Activated CD4-positive, CD25-positive, alpha-beta regulatory T cell treated with anti-CD3 and anti-CD28 coated beads, Interleukin-2, amount 50 U/mL, for 16 hours (primary cell): ENCODE results near the gene MYO18A.

ENCODE experiments used
- DNase-seq: peaks from one replicate; pipeline ENCODE4 v3.0.0-alpha.2; 2020; ENCODE audit warnings: low read depth, low spot score

The MYO18A gene

DNA sequence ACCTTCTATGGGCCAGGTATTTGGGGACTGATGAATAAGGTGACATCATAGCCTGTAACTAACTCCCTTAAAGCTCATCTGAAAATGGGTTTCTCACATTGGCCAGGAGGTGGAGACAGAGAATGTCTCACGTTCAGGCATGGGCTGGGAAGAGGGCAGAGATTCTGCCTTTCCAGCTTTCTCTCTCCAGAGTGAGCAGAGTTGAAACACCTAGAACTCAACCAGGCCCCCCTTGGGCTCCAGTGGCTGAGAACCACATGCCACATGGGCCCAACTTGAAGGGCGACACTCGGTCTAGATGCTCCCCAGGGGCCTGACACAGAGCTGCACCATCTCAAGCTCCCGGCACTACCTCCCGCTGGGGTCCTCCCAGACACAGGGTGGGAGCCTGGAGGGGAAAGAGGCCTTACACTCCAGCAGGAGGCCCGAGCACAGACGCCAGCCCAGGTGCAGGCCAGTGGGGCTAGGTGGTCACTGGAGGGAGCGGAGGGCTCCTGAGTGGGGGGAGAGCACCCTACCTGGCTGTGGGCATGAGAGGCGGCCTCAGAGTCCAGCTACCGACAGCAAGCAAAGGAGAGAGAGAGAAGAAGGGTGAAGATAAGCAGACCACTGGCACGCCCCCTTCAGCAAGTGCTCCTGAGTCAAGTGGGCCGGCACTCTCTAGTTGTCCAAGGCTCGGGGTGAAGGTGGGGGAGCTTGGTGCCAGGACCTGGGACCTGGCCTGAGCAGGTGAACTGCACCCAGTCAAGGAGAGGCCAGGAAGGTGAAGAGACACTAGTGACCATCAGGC, 55.9 kb downstream of the MYO18A start:
- DNase-seq: no peak

DNA sequence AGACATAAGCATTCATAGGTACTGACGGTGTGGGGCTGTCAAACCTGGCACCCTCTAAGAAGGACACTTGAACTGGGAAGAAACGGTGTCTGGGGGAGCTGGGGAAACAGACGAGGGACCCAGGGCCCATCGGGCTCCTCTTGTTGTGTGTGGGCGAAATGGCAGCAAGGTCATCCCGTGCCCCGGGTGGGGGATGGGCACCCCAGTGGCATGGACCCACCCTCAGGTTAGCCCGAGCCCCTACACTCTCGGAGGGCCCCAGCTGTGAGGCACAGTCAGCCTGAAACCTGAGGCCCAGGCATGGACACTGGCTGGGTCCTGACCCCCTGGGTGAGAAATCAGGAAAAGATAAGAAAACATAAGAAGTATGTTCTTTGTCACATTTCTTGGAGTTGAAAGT, 57.1 kb downstream of the MYO18A start:
- no peak for DNase-seq

DNA sequence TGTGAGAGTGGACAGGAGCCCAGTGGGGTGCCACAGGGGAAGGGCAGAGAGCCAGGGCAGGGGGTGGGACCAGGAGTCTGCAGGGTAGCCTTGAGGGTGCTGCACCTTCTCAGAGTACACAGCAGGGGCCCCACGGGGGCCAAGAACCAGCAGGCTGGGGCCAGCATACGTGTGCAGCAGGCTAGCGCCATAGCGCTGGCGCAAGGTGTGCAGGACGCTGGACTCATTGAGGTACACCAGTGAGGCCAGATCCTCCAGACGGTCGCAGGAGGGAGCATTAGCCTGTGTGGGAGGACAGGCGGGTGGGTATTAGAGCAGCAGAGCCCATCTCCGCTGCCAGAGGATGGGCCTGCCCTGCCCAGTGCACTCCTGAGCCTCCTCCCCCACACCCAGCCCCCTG, 58.8 kb downstream of the MYO18A start:
- DNase-seq: no peak

DNA sequence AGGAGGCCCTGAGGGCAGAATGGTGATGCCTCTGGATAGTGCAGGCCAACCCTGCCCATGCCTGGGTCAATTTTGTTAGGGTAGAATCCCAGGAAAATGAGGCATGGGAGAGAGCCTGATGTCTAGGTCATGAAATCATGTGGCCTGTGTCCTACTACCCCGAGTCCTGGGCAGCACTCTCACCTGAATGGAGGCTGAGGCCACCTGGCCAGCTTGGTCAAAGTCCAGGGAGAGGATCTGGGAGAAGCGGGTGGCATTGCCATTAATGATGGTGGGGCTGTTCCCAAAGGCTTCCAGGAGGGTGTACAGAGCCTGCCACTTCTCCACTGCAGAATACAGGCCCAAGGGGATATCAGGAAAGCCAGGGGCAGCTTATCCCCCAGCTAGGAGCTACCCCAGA, 59.8 kb downstream of the MYO18A start:
- no peak for DNase-seq

DNA sequence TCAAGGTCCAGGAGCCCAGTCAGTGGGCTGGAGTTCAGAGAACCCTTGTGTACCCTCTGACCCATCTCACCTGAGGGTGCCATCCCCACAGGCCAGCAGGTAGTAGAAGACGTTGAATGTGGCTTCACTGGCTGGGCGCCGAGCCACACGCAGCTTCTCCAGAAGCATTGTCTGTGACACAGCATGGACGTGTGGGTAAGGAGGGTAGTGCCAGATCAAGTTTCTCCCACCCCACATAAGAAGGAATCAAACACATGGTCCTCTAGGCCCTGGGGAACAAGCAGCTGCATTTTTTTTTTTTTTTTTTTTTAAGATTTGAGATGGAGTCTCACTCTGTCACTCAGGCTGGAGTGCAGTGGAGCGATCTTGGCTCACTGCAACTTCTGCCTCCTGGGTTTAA, 60.9 kb downstream of the MYO18A start:
- DNase-seq: no peak

DNA sequence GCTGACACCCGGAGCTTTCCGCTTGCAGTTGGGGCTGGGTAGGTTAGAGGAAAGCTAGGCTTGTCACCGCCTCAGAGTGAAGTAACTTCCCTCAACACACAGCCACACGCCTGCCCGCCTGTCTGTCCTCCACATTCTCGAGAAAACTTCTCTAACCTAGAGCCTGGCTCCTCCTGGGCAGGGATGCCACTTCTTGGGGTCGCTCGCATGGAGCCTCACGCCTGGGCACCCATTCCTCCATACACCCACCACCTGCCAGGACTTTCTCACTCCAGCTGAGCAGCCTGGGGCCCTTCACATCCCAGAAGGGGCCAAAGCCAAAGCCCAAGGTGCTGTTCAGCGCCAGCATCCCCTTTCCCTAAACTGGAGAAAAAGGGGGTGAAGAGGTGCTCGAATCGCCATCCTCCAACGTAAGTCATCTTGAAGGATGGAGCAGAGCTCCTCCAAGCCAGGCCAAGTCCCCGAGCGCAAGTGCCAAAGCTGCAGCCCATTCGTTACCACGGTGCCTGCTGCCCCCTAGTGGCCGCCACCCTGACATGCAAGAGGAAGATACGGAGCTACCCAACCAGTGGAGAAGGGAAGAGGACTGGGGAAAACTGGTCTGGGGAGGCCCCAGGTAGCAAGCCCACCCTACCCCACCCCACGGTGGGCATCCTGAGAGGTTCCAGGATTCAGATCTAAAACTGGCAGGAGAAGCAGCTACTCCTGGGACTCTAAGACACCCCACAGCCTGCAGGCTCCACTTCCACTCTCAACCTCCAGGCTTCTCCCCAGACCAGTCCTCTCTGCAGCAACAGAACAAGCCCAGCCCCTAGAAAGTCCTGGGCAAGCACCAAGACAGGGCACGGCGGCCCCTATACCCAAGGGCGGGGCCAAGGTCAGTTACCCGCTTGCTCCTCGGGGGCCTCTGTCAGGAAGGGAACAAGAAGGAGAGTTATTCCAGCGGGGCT, 63.1 kb downstream of the MYO18A start:
- DNase-seq: peak; percentile 66

DNA sequence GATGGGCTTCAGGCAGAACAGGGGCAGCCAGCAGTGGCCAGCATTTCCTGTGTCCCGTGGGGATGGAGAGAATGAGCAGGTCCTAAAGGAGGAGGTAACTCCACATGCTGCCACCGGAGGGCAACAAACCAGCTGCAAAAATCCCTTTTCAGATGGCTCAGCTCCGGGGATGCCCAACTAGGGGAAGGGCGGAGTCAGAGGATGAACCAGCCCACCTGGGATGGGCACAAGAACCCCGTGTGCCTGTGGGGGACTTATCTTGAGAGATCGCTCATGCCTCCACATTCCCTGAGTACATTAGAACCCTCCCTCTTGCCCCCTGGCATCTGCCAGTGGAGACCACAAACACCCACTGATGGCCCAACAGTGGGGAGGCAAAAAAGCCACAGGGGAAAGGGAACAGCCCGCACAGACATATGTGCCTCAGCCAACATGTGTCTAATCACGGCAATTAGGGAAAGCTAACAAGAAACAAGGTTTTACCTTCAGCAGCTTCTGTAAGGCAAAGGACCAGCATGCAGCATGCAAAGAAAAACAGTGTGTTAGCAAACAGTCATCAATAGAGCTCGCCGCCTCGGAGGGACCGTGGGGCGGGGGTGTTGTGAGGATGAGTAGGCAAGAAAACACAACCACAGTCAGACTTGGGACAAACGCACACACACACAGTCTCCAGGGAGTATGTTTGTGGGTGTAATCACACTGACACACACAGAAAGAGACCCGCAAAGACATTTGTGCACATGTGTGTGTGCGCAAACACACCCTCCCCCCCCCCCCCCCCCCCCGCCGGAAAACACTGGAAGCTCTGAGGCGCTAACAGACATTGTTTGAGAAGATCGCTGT, 64.0 kb downstream of the MYO18A start:
- no peak for DNase-seq

DNA sequence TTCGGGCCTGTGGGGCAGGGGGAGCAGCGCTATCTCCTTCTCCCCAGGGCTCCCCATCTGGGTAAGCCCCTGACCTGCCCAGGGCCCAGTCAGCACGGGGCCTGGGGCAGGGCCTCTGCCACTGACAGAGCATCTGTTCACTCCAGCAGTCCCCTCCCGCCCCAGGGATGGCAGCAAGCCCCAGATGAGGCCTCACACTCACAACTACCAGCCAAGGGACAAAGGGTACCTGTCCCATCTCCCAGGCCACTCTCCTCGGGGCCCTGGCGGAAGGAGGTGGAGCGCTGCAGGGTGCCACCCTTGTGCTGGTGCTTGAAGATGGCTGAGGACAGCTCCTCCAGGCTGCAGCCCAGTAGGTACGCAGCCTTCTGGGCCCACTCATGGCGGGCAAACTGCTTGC, 64.8 kb downstream of the MYO18A start:
- DNase-seq: no peak

DNA sequence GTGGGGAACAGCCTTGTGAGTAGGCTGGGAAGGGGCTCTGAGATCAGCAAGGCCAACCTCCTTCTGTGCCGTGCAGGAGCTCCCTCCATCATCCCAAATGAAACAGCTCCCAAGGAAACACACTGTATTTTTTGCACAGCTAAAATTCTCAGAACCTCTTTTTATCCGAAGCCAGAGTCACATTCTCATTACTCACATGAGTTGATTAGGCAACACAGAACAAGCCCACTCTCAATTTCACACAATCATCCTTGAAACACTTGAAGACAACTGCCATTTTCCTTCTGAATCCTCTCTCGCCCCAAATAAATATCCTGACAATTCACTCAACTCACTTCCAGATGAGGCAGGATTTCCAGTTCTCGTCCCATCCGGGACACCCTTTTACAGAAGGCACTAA, 66.1 kb downstream of the MYO18A start:
- DNase-seq: no peak

DNA sequence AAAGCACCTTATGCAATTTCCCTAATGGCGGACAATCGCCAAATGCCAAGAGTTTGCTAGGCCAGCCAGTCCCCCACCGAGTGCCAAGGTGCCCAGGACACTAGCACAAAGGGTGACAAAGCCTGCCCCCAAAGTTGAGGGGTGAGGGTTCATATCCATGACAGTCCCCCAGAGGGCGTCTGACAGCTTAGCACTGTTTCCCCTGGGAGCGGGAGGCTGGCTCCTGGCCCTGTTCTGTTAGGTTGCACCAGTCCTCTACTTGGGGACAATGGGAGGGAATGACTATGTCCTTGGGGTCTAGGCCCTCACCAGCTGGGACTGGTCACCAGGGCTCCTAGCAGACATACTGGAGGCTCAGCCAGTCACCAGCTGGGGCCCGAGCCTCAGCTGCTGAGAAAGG, 66.9 kb downstream of the MYO18A start:
- no peak for DNase-seq

DNA sequence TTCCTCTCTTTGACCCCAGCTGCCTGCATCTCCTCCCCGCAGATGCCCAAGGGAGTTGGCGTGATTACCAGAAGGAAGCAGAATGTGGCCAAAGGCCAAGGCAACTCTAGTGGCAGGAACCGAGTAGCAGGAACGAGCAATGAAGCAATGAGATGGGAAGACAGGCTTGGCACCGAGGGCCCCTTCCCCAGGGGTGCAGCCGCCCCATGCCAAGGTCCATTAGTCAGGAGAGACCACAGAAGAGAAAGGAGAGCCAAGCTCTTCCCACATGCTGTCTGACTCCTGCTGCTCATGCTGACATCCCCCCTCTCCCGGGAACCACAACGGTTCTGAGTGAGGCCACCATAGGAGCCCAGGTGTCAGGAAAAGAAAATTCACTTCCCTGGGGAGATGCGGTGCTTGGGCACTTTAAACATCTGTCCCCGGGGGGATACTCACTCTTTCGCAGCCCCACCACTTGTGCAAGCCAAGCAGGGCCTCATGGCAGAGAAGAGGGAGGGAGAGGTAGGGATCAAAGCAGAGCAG, 67.4 kb downstream of the MYO18A start:
- DNase-seq: no peak

DNA sequence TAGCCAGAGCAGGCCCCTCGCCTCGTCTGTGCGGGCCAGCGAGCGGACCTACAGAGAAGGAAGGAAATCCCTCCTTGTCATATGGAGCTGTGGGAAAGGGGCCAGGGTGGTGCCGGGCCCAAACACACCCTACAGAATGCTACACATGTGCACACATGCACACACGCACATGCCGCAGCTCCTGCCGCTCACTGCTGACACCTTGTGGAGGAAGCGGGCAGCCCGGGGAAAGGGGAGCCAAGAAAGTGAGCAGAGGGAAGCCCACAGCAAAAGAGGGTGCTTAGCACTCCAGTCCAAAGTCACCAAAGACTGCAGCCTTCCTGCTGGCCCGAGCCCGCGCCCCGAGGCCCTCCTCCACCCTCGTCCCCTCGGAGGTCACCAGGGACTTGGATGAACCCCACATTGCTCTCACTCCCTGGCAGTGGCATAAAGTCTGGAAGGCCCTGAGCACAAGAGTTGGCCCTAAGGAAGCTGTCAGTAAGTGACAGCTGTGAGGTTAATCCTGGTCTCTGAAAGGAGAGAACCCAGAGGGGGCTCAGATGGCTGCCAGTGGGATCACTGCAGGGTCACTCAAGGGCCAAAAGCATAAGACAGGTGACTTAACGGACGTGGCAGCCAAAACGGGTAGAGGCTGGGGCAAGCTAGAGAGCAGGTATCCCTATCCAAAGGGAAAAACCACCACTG, 68.2 kb downstream of the MYO18A start:
- DNase-seq: peak; percentile 46

DNA sequence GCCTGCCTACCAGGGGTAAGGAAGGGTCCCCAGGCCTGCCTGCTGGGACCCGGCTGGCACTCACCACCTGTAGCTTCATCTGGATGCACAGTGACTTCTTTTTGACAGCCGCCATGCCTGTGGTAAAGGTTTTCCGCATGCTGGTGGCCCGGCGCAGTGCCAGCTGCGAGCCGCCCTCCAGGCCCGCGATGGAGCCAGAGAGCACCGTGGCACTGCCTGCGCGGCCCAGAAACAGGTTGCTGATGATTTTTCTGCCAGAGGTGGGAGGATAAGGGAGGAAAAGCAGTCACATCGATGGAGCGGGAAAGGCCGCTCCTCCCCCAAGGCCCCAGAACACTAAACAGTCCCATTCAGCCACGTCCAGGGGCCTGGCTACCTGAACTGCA, 69.8 kb downstream of the MYO18A start:
- no peak for DNase-seq

DNA sequence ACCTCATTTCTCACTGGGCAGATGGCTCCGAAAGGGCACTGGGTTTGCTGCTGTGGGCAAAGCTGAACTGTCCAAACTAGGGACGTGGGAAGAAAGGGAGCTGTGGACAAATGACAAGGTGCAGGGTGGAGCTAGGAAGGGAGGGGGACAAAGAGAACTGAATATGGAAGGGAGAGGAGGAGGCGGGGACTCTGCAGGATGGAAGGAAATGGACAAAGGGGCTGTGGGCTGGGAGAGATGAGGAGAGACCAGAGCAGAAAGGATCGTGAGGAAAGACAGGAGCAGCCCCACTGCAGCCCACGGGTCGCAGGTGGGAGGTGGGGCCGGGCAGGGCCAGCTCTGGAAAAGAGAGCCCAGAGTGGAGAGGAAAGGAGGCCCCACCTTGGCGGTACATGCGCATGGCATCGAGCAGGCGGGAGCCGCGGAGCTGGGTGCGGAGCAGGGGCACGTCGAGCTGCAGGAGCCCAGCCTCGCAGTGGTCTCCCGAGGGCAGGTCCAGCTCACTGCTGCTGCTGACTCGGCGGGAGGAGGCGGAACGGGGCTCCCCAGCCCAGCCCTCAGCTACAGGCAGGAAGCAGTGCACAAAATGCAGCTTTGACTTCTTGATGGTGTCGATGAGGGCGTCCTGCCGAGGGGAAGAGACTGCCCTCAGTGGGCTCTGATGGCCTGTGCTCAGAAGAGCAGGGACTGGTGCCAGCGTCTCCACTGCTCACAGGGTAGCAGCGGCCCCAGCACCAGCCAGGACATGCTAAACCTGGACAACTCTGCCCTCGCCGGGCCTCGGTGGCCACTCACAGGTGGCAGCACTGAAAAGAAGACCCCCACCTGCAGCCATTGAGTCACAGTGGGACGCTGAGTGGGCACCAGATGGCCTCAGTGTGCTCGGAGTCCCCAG, 70.5 kb downstream of the MYO18A start:
- no peak for DNase-seq

DNA sequence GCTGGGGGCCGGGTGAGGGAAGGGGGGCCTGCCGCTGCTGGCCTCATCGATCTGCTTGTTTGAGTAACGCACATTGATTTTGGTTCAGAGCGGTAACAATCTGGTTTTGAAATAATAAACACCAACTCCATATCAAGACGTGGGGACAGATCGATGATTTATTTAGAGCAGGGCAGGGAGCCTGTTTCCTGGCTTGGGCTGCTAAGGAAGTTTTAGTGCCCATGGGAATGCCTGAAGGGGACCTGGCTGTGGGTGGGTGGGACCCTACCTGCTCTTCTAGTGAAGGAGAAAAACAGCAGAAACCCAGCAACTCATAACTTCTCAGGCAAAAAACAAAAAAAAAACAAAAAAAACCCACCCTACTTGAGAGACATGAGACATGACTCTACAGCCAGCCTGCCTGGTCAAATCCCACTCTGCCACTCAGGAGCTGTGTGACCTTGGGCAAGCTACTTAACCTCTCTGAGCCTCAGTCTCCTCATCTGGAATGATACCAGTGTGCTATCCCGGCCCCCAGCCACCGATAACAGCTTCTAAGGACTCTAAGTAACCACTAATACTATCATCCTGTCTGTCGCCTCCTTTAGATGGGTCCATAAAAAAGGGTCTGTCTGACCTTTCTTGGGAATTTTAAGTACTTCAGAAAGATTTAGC, 71.2 kb downstream of the MYO18A start:
- DNase-seq: no peak

DNA sequence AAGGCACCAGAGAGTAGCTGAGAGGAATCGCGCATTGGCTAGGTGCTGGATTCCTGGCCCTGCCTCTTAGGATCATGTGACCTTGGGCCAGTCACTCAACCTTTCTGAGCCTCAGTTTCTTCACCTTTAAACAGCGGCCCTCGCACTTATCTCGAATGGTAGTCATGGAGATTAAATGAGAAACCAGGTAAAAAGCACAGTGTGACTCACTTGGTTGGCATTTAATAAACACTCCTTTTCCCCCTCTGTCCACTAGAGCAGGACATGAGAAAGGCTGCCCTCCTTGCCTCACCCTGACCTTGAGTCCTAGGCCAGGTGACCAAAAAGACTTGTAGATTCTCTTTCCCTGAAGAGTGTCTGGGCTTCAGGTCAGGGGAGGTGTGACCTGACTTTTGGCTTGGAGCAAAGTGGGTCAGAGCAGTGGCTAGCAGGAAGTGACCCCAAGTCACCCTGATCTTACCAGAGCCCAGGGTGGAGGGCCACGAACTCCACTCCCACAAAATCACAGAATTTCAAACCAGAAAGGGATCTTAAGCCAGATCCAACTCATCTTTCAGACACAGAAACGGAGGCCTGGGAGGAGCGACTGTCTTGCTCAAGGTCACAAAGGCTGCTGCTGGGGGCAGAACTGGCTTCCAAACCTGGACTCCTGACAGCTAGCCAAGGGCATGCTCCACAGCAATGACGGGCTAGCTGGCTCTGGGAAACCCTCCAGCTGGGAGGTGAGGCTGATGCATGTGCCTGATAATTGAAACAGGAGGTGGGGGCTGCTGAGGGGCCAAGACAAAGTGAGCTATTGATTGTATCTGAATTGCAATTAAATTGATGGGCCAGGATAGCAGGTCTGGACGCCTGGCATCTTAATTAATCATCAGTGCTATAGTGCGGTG, 72.0 kb downstream of the MYO18A start:
- DNase-seq: no peak

DNA sequence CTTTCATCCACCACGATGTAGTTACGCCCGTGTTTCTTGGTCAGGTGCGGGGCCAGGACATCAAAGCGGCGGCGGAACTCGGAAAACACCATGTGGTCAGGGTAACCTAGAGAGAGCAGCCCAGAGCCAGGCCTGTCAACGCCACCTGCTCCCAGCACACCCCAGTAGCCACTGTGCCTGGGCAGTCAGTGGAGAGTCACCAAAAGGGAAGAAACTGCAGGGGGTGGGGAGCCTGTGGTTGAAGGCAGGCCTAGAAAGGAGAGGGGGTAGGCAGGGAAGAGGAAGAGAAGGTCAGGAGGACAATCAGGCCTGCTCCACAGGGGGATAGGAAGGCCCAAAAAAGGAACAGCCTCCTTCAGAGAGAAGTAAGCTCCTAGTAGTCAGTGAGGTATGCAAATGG, 73.1 kb downstream of the MYO18A start:
- no peak for DNase-seq

DNA sequence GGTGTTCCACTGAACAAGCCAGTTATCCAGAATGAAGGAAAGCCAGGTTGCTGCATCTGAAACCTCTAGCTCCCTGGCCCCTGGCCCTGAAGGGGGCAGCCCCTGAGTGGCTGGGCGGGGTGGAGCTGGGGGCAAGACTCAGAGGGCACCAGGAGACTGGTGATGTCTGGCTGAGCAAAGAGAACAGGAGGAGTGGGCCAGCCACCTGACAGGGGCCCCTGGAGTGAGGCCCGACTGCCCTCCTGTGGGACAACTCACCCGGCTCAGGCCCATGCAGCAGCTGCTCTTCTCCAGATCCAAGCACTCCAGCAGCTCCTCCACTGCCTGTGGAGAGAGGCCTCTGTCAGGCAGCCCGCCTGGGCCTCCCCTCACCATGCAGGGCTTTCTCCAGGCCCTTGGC, 76.9 kb downstream of the MYO18A start:
- no peak for DNase-seq
